ENCODE data around the gene KCNC1. TPM values are rescaled to one million over a fixed set of nuclear protein-coding genes. Genes with fewer than 3 reads are reported as not detected.

The KCNC1 gene
- total RNA-seq, 1 donor from 2014 or later: not detected

DNA sequence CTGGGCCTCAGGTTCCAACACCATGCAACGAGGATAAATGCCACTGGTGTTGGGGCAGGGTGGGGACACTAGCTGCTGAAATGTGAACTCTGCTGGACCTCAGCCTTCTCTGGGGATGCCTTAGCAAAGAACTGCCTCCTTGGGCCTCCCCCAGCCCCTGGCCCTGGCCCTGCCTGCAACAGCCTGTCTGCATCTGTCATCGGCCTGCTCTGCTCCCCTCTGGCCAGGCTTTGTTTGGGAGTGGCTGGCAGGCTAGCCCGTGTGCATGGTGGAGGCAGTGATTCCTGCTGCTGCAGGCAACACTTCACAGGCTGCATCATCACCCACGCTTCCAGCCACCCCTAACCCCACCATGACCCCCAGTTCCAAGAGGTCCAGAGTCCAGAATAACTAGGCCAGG, 26.8 kb upstream of the KCNC1 start:
- no peaks in the 10 kb centered on the region for H3K36me3 ChIP-seq (ENCODE audit: control insufficient read depth, insufficient read depth, low read length)
- peaks cover 8% of the 10 kb centered on the region for H3K27me3 ChIP-seq (ENCODE audit: control insufficient read depth, insufficient read depth, low read length)
- no peak for DNase-seq (ENCODE audit: low read depth)
- TF ChIP-seq, protein P1, sequence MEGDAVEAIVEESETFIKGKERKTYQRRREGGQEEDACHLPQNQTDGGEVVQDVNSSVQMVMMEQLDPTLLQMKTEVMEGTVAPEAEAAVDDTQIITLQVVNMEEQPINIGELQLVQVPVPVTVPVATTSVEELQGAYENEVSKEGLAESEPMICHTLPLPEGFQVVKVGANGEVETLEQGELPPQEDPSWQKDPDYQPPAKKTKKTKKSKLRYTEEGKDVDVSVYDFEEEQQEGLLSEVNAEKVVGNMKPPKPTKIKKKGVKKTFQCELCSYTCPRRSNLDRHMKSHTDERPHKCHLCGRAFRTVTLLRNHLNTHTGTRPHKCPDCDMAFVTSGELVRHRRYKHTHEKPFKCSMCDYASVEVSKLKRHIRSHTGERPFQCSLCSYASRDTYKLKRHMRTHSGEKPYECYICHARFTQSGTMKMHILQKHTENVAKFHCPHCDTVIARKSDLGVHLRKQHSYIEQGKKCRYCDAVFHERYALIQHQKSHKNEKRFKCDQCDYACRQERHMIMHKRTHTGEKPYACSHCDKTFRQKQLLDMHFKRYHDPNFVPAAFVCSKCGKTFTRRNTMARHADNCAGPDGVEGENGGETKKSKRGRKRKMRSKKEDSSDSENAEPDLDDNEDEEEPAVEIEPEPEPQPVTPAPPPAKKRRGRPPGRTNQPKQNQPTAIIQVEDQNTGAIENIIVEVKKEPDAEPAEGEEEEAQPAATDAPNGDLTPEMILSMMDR (IDR thresholded peaks at IDR 0.05; ENCODE audit: insufficient read depth, low read length, poor library complexity, severe bottlenecking): no peak
- no peak overlapping the region for H3K4me3 ChIP-seq (ENCODE audit: low read depth, low read length)

DNA sequence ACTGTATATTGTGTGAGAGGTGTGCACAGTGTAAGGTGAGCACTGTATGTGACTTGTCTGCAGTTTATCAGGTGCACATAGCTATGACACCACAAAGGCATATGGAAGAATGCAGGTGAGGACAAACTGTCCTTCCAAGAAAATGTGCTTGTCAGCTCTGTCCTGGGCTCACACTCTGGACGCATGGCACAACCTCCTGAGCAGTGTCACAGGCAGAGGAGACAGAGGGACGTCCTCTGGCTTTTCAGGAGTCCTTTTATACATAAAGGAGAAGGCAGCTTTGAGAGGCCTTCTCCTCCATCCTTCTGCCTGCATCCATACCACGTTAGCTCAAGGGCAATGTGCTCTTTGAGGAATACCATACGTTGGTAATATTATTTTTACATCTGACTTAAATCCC, 22.7 kb upstream of the KCNC1 start:
- H3K36me3 ChIP-seq (ENCODE audit: control insufficient read depth, insufficient read depth, low read length): no peaks in the 10 kb centered on the region
- TF ChIP-seq, protein P1 (IDR thresholded peaks at IDR 0.05; ENCODE audit: insufficient read depth, low read length, poor library complexity, severe bottlenecking): no peak
- no peak overlapping the region for H3K4me3 ChIP-seq (ENCODE audit: low read depth, low read length)
- no peak for DNase-seq (ENCODE audit: low read depth)
- H3K27me3 ChIP-seq (ENCODE audit: control insufficient read depth, insufficient read depth, low read length): peaks cover 19% of the 10 kb centered on the region

DNA sequence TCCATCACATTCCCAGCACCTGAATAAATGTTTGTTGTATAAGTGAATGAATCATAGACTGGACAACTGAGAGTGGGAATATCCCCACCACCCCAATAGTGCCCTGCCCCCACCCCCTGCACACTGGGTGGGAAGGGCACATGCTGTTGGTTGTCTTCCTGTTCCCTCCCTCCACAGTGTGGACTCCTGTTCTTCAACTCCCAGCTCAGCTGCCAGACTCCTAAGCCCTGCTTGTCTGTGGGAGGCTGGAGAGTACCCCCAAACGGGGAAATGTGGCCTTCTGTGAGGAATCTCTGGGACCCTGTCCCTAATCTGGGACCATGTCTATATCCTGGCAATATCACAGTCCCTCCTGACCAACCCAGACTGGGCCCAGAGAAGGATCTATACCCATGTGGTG, 20.7 kb upstream of the KCNC1 start:
- no peak overlapping the region for H3K4me3 ChIP-seq (ENCODE audit: low read depth, low read length)
- H3K36me3 ChIP-seq (ENCODE audit: control insufficient read depth, insufficient read depth, low read length): no peaks in the 10 kb centered on the region
- DNase-seq (ENCODE audit: low read depth): no peak
- H3K27me3 ChIP-seq (ENCODE audit: control insufficient read depth, insufficient read depth, low read length): peaks cover 32% of the 10 kb centered on the region
- TF ChIP-seq, protein P1 (IDR thresholded peaks at IDR 0.05; ENCODE audit: insufficient read depth, low read length, poor library complexity, severe bottlenecking): no peak

DNA sequence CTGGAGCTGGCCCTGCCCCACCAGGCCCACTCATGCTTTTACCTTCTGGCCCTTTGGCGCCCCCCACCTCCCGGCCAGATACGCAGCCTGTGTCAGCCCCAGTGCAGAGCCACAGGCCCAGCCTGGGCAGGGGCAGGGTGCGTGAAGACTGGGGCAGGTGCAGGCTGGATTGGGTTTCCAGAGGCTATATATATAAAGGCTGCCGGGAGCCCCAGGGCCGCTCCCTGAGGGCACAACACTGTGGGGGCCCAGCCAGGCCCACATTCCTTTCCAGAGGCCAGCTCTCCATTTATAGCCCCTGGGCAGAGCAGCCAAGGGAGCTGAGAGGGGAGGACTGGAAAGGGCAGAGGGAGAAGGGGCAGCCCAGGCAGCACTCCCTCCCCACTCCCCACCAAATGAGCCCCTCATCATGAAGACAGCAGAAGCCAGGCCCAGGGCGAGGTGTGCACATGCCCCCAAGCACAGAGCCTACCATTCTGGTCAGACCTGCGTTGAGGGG, 20.2 kb upstream of the KCNC1 start:
- DNase-seq (ENCODE audit: low read depth): no peak
- H3K27me3 ChIP-seq (ENCODE audit: control insufficient read depth, insufficient read depth, low read length): peaks cover 38% of the 10 kb centered on the region
- H3K4me3 ChIP-seq (ENCODE audit: low read depth, low read length): no peak overlapping the region
- no peaks in the 10 kb centered on the region for H3K36me3 ChIP-seq (ENCODE audit: control insufficient read depth, insufficient read depth, low read length)
- TF ChIP-seq, protein P1 (IDR thresholded peaks at IDR 0.05; ENCODE audit: insufficient read depth, low read length, poor library complexity, severe bottlenecking): no peak

DNA sequence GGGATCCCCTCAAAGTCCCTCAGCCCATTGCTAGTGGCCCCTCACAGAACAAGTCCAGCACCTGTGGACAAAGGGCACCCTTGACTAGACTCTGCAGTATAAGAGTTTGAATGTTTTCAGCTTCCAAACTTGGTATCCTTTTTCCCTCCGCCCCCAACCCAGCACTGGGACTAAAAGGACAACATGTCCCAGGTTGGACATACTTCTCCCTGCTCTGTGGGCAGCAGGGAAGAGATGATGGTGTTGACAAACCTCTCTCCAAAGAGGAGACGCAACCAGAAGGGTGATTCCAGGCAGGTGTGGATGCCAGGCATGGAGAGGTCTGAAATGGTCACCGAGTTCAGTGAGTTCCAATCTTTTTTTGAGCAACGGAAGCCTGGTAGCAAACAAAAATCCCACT, 19.7 kb upstream of the KCNC1 start:
- H3K4me3 ChIP-seq (ENCODE audit: low read depth, low read length): no peak overlapping the region
- no peak for DNase-seq (ENCODE audit: low read depth)
- peaks cover 42% of the 10 kb centered on the region for H3K27me3 ChIP-seq (ENCODE audit: control insufficient read depth, insufficient read depth, low read length)
- H3K36me3 ChIP-seq (ENCODE audit: control insufficient read depth, insufficient read depth, low read length): no peaks in the 10 kb centered on the region
- TF ChIP-seq, protein P1 (IDR thresholded peaks at IDR 0.05; ENCODE audit: insufficient read depth, low read length, poor library complexity, severe bottlenecking): no peak

DNA sequence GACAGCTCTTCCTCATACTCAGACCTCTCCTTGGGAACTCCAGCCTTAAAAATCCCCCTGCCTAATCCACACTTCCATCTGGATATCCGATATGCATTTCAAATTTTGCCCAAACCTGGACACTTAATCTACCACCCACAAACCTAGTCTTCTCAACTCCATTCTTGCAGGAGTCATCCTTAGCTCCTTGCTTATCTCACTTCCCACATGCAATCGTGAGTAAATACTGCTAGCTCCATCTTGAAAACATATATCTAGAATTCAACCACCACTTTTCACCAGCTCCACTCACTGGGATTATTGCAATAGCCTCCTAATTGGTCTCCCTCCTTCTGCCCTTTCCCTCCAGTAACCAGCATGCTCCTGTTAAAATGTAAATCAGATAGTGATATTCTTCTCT, 17.8 kb upstream of the KCNC1 start:
- Histone ChIP-seq H3K27me3 (ENCODE audit: control insufficient read depth, insufficient read depth, low read length) (peaks cover 60% of the 10 kb centered on the region), H3K4me3 (ENCODE audit: low read depth, low read length) (no peak overlapping the region), H3K36me3 (ENCODE audit: control insufficient read depth, insufficient read depth, low read length) (no peaks in the 10 kb centered on the region)
- no peak for DNase-seq (ENCODE audit: low read depth)
- TF ChIP-seq, protein P1 (IDR thresholded peaks at IDR 0.05; ENCODE audit: insufficient read depth, low read length, poor library complexity, severe bottlenecking): no peak

All from kidney epithelial cell (primary cell).